Hepatocyte (in vitro differentiated cells): ENCODE measurements around the gene COL5A1. TPM values are rescaled to one million over a fixed set of nuclear protein-coding genes. Genes with fewer than 3 reads are reported as not detected.

ENCODE experiments used
- DNase-seq: peaks from one replicate; pipeline ENCODE4 v3.0.0-alpha.2; 2016; ENCODE audit warnings: low spot score
- H2AFZ ChIP-seq: fragments of 200-600 bp; sonication (generic); 2 replicates; pipeline ENCODE4 v1.6.0; 2016; ENCODE audit warnings: antibody characterized with exemption, mild to moderate bottlenecking
- H3K27ac ChIP-seq: fragments of 200-600 bp; sonication (generic); 2 replicates; pipeline ENCODE4 v1.5.1; 2016; ENCODE audit warnings: mild to moderate bottlenecking
- H3K27me3 ChIP-seq: fragments of 200-600 bp; sonication (generic); 2 replicates; pipeline ENCODE4 v1.6.1; 2016
- H3K36me3 ChIP-seq: fragments of 200-600 bp; sonication (generic); replicated peaks from 2 replicates; pipeline ENCODE4 v1.5.1; 2016; ENCODE audit warnings: low read depth; ENCODE audit not compliant: insufficient read depth
- H3K4me1 ChIP-seq: fragments of 200-600 bp; sonication (generic); 2 replicates; pipeline ENCODE4 v1.5.1; 2016; ENCODE audit warnings: mild to moderate bottlenecking, moderate library complexity; ENCODE audit not compliant: insufficient read depth
- H3K4me2 ChIP-seq: fragments of 200-600 bp; sonication (generic); 2 replicates; pipeline ENCODE4 v1.6.0; 2016
- H3K4me3 ChIP-seq: fragments of 200-600 bp; sonication (generic); 2 replicates; pipeline ENCODE4 v1.5.1; 2016; ENCODE audit warnings: mild to moderate bottlenecking
- H3K79me2 ChIP-seq: fragments of 200-600 bp; sonication (generic); 2 replicates; pipeline ENCODE4 v1.6.0; 2017; ENCODE audit warnings: mild to moderate bottlenecking
- H3K9me2 ChIP-seq: fragments of 200-600 bp; sonication (generic); replicated peaks from 2 replicates; pipeline ENCODE4 v1.6.0; 2017; ENCODE audit warnings: mild to moderate bottlenecking; ENCODE audit not compliant: insufficient read depth
- H3K9me3 ChIP-seq: fragments of 200-600 bp; sonication (generic); 2 replicates; pipeline ENCODE4 v1.5.1; 2016; ENCODE audit warnings: low read depth, mild to moderate bottlenecking
- H4K20me1 ChIP-seq: fragments of 200-600 bp; sonication (generic); 2 replicates; pipeline ENCODE4 v1.6.0; 2016; ENCODE audit warnings: mild to moderate bottlenecking; ENCODE audit not compliant: insufficient read depth, poor library complexity, severe bottlenecking
- EZH2 ChIP-seq: fragments of 200-600 bp; sonication (generic); IDR thresholded peaks from 2 replicates; pipeline ENCODE4 v1.6.1; 2016; ENCODE audit warnings: antibody characterized with exemption, mild to moderate bottlenecking, borderline replicate concordance
- EZH2phosphoT487 ChIP-seq: fragments of 200-600 bp; sonication (generic); IDR thresholded peaks from one replicate; pipeline ENCODE4 v1.6.1; 2018; ENCODE audit warnings: antibody characterized with exemption, mild to moderate bottlenecking, low read depth, moderate library complexity; ENCODE audit not compliant: unreplicated experiment, severe bottlenecking
- WGBS: methylation state at CpG from one replicate; pipeline ENCODE4 v1.1.6; 2016; ENCODE audit warnings: low lambda C conversion rate; ENCODE audit errors: missing lambda C conversion rate; 5-methylcytosine and 5-hydroxymethylcytosine counted together
- polyA plus RNA-seq: library from polyadenylated mRNA; unstranded; fragments of >200 nt; fragmentation: Nextera tagmentation; extraction: Ambion mirVana; gene quantifications from 2 replicates; pipeline ENCODE4 v1.2.1, GENCODE V29; 2016
- total RNA-seq: library from RNA; depleted of rRNA; stranded (reverse); fragments of >200 nt; gene quantifications from 2 replicates; pipeline ENCODE4 v1.2.3, GENCODE V29; 2014
- TF ChIP-seq, protein P1 (sequence below): fragments of 200-600 bp; sonication (generic); IDR thresholded peaks from 2 replicates; pipeline ENCODE4 v1.5.1; 2016; ENCODE audit warnings: antibody characterized with exemption, mild to moderate bottlenecking; ENCODE audit not compliant: poor library complexity

Gene COL5A1
- total and polyA plus RNA-seq, 2 experiments from 2014 or later: 342 to 347 TPM

DNA sequence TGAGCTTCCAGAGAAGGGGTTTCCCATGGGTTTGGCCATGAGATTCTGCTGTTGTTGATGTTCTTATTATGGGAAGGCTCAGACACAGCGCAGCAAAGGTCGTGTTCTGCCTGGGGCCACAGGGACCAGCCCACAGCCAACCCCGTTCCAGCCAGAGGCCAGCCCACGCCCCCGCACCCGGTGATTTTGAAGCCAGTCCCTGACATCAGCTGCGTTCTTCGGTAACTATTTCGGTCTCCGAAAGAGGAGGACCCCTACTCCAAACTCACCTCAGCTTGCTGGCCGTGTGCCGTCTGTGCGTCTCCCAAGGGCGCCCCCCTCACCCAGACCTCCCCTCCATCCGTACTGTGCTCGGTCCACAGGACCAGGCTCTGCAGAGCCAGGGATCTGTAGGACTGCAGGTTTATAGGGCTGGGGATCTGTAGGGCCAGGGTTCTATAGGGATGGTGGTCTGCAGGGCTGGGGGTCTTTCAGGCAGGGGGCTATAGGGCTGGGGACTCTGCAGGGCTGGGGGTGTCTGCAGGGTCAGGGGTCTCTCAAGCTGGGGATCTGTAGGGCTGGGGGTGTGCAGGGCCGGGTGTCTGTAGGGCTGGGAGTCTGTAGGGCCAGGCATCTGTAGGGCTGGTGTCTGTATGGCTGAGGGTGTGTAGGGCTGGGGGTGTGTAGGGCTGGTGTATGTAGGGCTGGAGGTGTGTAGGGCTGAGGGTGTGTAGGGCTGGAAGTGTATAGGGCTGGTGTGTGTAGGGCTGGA is 11.8 kb downstream of the COL5A1 start:
- peaks cover 84% of the 10 kb centered on the region for H4K20me1 ChIP-seq
- no peaks in the 10 kb centered on the region for H3K9me3 ChIP-seq
- H3K27ac ChIP-seq: no peak overlapping the region
- no peaks in the 10 kb centered on the region for H3K9me2 ChIP-seq
- DNase-seq: no peak
- 93% methylated on average over 17 of the region's 17 CpGs for WGBS
- no peaks in the 10 kb centered on the region for H3K27me3 ChIP-seq
- H2AFZ ChIP-seq: no peak overlapping the region
- peaks cover 78% of the 10 kb centered on the region for H3K79me2 ChIP-seq
- TF ChIP-seq, protein P1, sequence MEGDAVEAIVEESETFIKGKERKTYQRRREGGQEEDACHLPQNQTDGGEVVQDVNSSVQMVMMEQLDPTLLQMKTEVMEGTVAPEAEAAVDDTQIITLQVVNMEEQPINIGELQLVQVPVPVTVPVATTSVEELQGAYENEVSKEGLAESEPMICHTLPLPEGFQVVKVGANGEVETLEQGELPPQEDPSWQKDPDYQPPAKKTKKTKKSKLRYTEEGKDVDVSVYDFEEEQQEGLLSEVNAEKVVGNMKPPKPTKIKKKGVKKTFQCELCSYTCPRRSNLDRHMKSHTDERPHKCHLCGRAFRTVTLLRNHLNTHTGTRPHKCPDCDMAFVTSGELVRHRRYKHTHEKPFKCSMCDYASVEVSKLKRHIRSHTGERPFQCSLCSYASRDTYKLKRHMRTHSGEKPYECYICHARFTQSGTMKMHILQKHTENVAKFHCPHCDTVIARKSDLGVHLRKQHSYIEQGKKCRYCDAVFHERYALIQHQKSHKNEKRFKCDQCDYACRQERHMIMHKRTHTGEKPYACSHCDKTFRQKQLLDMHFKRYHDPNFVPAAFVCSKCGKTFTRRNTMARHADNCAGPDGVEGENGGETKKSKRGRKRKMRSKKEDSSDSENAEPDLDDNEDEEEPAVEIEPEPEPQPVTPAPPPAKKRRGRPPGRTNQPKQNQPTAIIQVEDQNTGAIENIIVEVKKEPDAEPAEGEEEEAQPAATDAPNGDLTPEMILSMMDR: no peak
- TF ChIP-seq EZH2 (no peak), EZH2phosphoT487 (no peak)
- H3K4me3 ChIP-seq: no peak overlapping the region
- H3K4me2 ChIP-seq: no peak overlapping the region
- no peaks in the 10 kb centered on the region for H3K36me3 ChIP-seq
- peaks cover 18% of the 10 kb centered on the region for H3K4me1 ChIP-seq

DNA sequence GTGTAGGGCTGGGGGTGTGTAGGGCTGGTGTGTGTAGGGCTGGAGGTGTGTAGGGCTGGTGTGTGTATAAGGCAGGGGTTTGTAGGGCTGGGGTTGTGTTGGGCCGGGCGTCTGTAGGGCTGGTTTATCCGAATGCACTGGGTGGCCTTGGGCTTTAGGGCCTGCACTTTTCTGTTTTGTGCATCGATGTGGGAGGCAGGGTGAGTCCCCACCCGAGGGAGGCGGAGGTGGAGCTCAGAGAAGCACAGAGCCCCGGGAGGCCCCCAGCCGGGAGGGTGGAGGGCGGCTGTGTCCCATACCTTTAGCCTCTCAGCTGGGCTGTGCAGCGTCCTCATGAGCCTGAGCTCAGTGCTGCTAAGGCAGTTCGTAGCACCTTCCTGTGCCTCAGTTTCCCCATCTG is 13.5 kb downstream of the COL5A1 start:
- WGBS: 66% methylated on average over 11 of the region's 11 CpGs
- Histone ChIP-seq H3K36me3 (no peaks in the 10 kb centered on the region), H3K4me2 (no peak overlapping the region), H3K9me2 (no peaks in the 10 kb centered on the region), H3K4me1 (peaks cover 32% of the 10 kb centered on the region), H3K4me3 (no peak overlapping the region), H3K27ac (no peak overlapping the region), H2AFZ (no peak overlapping the region), H3K9me3 (no peaks in the 10 kb centered on the region), H3K79me2 (peaks cover 73% of the 10 kb centered on the region), H4K20me1 (peaks cover 82% of the 10 kb centered on the region), H3K27me3 (no peaks in the 10 kb centered on the region)
- no peak for TF ChIP-seq EZH2
- TF ChIP-seq, protein P1: no peak
- no peak for TF ChIP-seq EZH2phosphoT487
- no peak for DNase-seq

GRCh38 chr9:134655586-134656333 is 14.2 kb downstream of the COL5A1 start:
- H2AFZ ChIP-seq: no peak overlapping the region
- H3K4me3 ChIP-seq: no peak overlapping the region
- no peaks in the 10 kb centered on the region for H3K9me2 ChIP-seq
- H3K79me2 ChIP-seq: peaks cover 72% of the 10 kb centered on the region
- H3K4me2 ChIP-seq: no peak overlapping the region
- H3K36me3 ChIP-seq: no peaks in the 10 kb centered on the region
- 81% methylated on average over 9 of the region's 10 CpGs for WGBS
- no peak for DNase-seq
- peaks cover 38% of the 10 kb centered on the region for H3K4me1 ChIP-seq
- peaks cover 82% of the 10 kb centered on the region for H4K20me1 ChIP-seq
- TF ChIP-seq EZH2phosphoT487: no peak
- TF ChIP-seq EZH2: no peak
- TF ChIP-seq, protein P1: no peak
- no peaks in the 10 kb centered on the region for H3K9me3 ChIP-seq
- no peaks in the 10 kb centered on the region for H3K27me3 ChIP-seq
- no peak overlapping the region for H3K27ac ChIP-seq
